GM12878 (cell line): ENCODE measurements around the gene PIM2. TPM values are rescaled to one million over a fixed set of nuclear protein-coding genes. Genes with fewer than 3 reads are reported as not detected.

Experiments used
- ATAC-seq: fragments of 200-7000 bp; cut with Tn5 transposase; 3 replicates; pipeline ENCODE4 v1.9.1; 2020; ENCODE audit warnings: mild to moderate bottlenecking, moderate library complexity
- BruUV-seq: library from RNA; stranded (reverse); fragments of 400-500 nt; replicated peaks from 2 replicates; lab custom pipeline; 2021; lab: Mats Ljungman, UMichigan
- CTCF ChIA-PET: fragments of 300-600 bp; sonication (Branson Sonifier 250); formaldehyde crosslinking; extraction: SDS; loops from one replicate; lab custom pipeline; 2021; ENCODE audit warnings: inconsistent platforms; lab: Yijun Ruan, JAX
- POLR2A ChIA-PET: fragments of 350-600 bp; formaldehyde crosslinking; extraction: SDS; loops from one replicate; lab custom pipeline; 2021; ENCODE audit warnings: inconsistent platforms; lab: Charles Lee
- RAD21 ChIA-PET: fragments of 300-600 bp; sonication (Branson Sonifier 250); formaldehyde crosslinking; loops from one replicate; lab custom pipeline; 2023; ENCODE audit warnings: antibody characterized with exemption; ENCODE audit not compliant: unreplicated experiment; lab: Charles Lee
- SMC1A ChIA-PET: fragments of 300-600 bp; sonication (Branson Sonifier 250); formaldehyde crosslinking; loops from one replicate; lab custom pipeline; 2023; ENCODE audit not compliant: unreplicated experiment, uncharacterized antibody; lab: Charles Lee
- DNase-seq: peaks from one replicate; pipeline ENCODE4 v3.0.0-alpha.2; 2011; ENCODE audit warnings: low read depth, low spot score
- FAIRE-seq: peaks from 3 replicates; lab custom pipeline; 2011; peaks lifted over from hg19 to GRCh38; lab: Jason Lieb, UNC
- H2AFZ ChIP-seq: 2 replicates; pipeline ENCODE4 v1.6.0; 2011; ENCODE audit warnings: low read depth, low read length, control low read depth; ENCODE audit not compliant: control insufficient read depth
- H3K27ac ChIP-seq: 2 replicates; pipeline ENCODE4 v1.5.1; 2011; ENCODE audit warnings: control low read depth; ENCODE audit not compliant: control insufficient read depth, insufficient read depth
- H3K27me3 ChIP-seq, 2 experiments: replicated peaks in 1 of 2; 2 replicates each; pipeline versions ENCODE4 v1.6.0 to v1.6.1; 2011; ENCODE audit warnings: low read length in 1 of 2; ENCODE audit not compliant: control insufficient read depth in 2 of 2, insufficient read depth in 2 of 2
- H3K36me3 ChIP-seq, 2 experiments: 2 replicates each; pipeline ENCODE4 v1.5.1; 2011; ENCODE audit warnings: low read length in 1 of 2; ENCODE audit not compliant: control insufficient read depth in 2 of 2, insufficient read depth in 2 of 2
- H3K4me1 ChIP-seq: 2 replicates; pipeline ENCODE4 v1.6.1; 2011; ENCODE audit warnings: mild to moderate bottlenecking, low read length, moderate library complexity, mixed read lengths; ENCODE audit not compliant: control insufficient read depth, insufficient read depth
- H3K4me2 ChIP-seq: 2 replicates; pipeline ENCODE4 v1.6.0; 2011; ENCODE audit warnings: control low read depth; ENCODE audit not compliant: control insufficient read depth, insufficient read depth
- H3K4me3 ChIP-seq: fragments of 200-600 bp; sonication (generic); 2 replicates; pipeline ENCODE4 v1.5.1; 2016
- H3K79me2 ChIP-seq: 2 replicates; pipeline ENCODE4 v1.6.0; 2011; ENCODE audit warnings: low read length; ENCODE audit not compliant: control insufficient read depth, insufficient read depth
- H3K9ac ChIP-seq: 2 replicates; pipeline ENCODE4 v1.8.0; 2011; ENCODE audit warnings: low read length, control low read depth, mixed read lengths; ENCODE audit not compliant: control insufficient read depth, insufficient read depth
- H3K9me3 ChIP-seq: replicated peaks from 3 replicates; pipeline ENCODE4 v1.5.1; 2011; ENCODE audit warnings: mild to moderate bottlenecking, low read length; ENCODE audit not compliant: control insufficient read depth, insufficient read depth
- H4K20me1 ChIP-seq: 2 replicates; pipeline ENCODE4 v1.6.0; 2011; ENCODE audit not compliant: control insufficient read depth, insufficient read depth
- CHD4 ChIP-seq: fragments of 200-600 bp; sonication (generic); IDR thresholded peaks from 2 replicates; pipeline ENCODE4 v1.6.1; 2016; ENCODE audit warnings: mild to moderate bottlenecking
- HDAC2 ChIP-seq: fragments of 200-600 bp; sonication (generic); IDR thresholded peaks from 2 replicates; pipeline ENCODE4 v1.6.1; 2017
- IRF5 ChIP-seq: fragments of 450-650 bp; IDR thresholded peaks from 2 replicates; pipeline ENCODE4 v1.6.1; 2017; ENCODE audit warnings: borderline replicate concordance
- MYB ChIP-seq: fragments of 150-350 bp; IDR thresholded peaks from 2 replicates; pipeline ENCODE4 v1.6.1; 2014; ENCODE audit warnings: mild to moderate bottlenecking, low read depth, low read length, borderline replicate concordance
- NFYB ChIP-seq: IDR thresholded peaks from 2 replicates; pipeline ENCODE4 v1.6.1; 2011; ENCODE audit warnings: low read depth, mild to moderate bottlenecking, low read length, improper control_type of control experiment, moderate library complexity; ENCODE audit not compliant: insufficient read depth
- RB1 ChIP-seq: fragments of 450-650 bp; formaldehyde crosslinking; IDR thresholded peaks from 2 replicates; pipeline ENCODE4 v1.6.1; 2017; ENCODE audit warnings: mild to moderate bottlenecking, borderline replicate concordance
- SMAD1 ChIP-seq: fragments of 450-650 bp; IDR thresholded peaks from 2 replicates; pipeline ENCODE4 v1.6.1; 2018; ENCODE audit warnings: mild to moderate bottlenecking, low read depth; ENCODE audit not compliant: partially characterized antibody
- STAT3 ChIP-seq: IDR thresholded peaks from 2 replicates; pipeline ENCODE4 v1.6.1; 2011; ENCODE audit warnings: low read depth, low read length, improper control_type of control experiment
- WGBS: methylation state at CpG from one replicate; pipeline ENCODE4 v1.1.6; 2016; ENCODE audit warnings: low lambda C conversion rate; ENCODE audit not compliant: insufficient replicate concordance, insufficient coverage; ENCODE audit errors: missing lambda C conversion rate; 5-methylcytosine and 5-hydroxymethylcytosine counted together
- in situ Hi-C: fragments of 300-500 bp; cut with MboI; formaldehyde crosslinking; loops from 9 replicates; pipeline ENCODE4 v1.14.3; 2018; ENCODE audit warnings: mixed read lengths
- intact Hi-C: fragments of 100-400 bp; cut with micrococcal nuclease; formaldehyde crosslinking; loops from one replicate; pipeline ENCODE4 v1.14.2; 2022; ENCODE audit not compliant: unreplicated experiment
- polyA plus RNA-seq, 11 experiments: library from polyadenylated mRNA; depleted of rRNA in 4 of 11; unstranded in 6 of 11; stranded (reverse) in 5 of 11; fragments of >200 nt; fragmentation: Nextera tagmentation in 4 of 11; fragmentation: Illumina TruSeq in 1 of 11; extraction: Ambion mirVana in 4 of 11; extraction: Trizol in 1 of 11; gene quantifications; 1 replicate in 1 of 11; 2 replicates in 10 of 11; pipeline versions ENCODE4 v1.2.1 to v1.2.3, GENCODE V29; 2011 to 2016; ENCODE audit warnings: inconsistent platforms in 2 of 11, missing spikeins in 2 of 11, low read depth in 1 of 11
- total RNA-seq, 4 experiments: library from RNA; depleted of rRNA in 3 of 4; stranded (reverse); fragments of >200 nt in 3 of 4; fragmentation: Illumina TruSeq in 1 of 4; extraction: Trizol in 1 of 4; gene quantifications; 2 replicates each; pipeline versions ENCODE4 v1.2.1 to v1.2.3, GENCODE V29; 2013 to 2021
- TF ChIP-seq, protein P1 (sequence below): fragments of 450-650 bp; IDR thresholded peaks from 2 replicates; pipeline ENCODE4 v1.6.1; 2017; ENCODE audit warnings: mild to moderate bottlenecking, moderate library complexity
- TF ChIP-seq, protein P2 (sequence below): fragments of 450-650 bp; formaldehyde crosslinking; IDR thresholded peaks from 2 replicates; pipeline ENCODE4 v1.4.0; 2022; ENCODE audit warnings: mild to moderate bottlenecking, moderate library complexity
- TF ChIP-seq, protein P3 (sequence below): fragments of 450-650 bp; IDR thresholded peaks from 2 replicates; pipeline ENCODE4 v1.6.1; 2017; ENCODE audit warnings: mild to moderate bottlenecking, low read depth, inconsistent platforms; ENCODE audit not compliant: poor library complexity, severe bottlenecking

PIM2 gene
- total and polyA plus RNA-seq, 10 of the 15 experiments (the other 5 are each of a cell fraction or from before 2014, with no cell fraction given): 19.2 to 96.8 (median 32.3) TPM

- peaks cover 13% of the 10 kb centered on the region for H3K79me2 ChIP-seq
- H4K20me1 ChIP-seq: no peaks in the 10 kb centered on the region
- no peaks in the 10 kb centered on the region for H3K4me1 ChIP-seq
- H3K27ac ChIP-seq: no peak overlapping the region
- RAD21 ChIA-PET: no interaction called here
- H3K27me3 ChIP-seq: no peaks in the 10 kb centered on the region
- H3K4me2 ChIP-seq: no peak overlapping the region
- POLR2A ChIA-PET: interaction anchor here (0.6 to 0.8 kb wide), 2 partner anchors 18 to 62 kb away, joined by 3 read pairs; no protein-coding TSS in a partner anchor
- no peak overlapping the region for H3K4me3 ChIP-seq
- no peaks in the 10 kb centered on the region for H3K36me3 ChIP-seq
- H3K9ac ChIP-seq: no peak overlapping the region
- in situ Hi-C loops: no loop called here
- SMC1A ChIA-PET: interaction anchor here (1.3 to 2.0 kb wide), 3 partner anchors 10 to 148 kb away, joined by 3 to 5 read pairs (median 4); no protein-coding TSS in a partner anchor
- DNase-seq: no peak
- no peak overlapping the region for H2AFZ ChIP-seq
- CTCF ChIA-PET: interaction anchor here (0.9 kb wide), 1 partner anchor 51 kb away, joined by 3 read pairs; no protein-coding TSS in a partner anchor
- intact Hi-C loops: loop anchor here (5.0 to 10.0 kb wide), 2 partner anchors 246 to 419 kb away; partner anchors contain the start of genes FTSJ1 and SLC38A5
- no peaks in the 10 kb centered on the region; the same call in 2 of the 3 replicates for H3K9me3 ChIP-seq
- BruUV-seq: no TSS peak
- no peak for FAIRE-seq
- ATAC-seq: no peak
- WGBS: 71% methylated on average over 16 of the region's 16 CpGs
- TF ChIP-seq IRF5 (no peak), HDAC2 (no peak), NFYB (no peak), RB1 (no peak), CHD4 (no peak), MYB (no peak), STAT3 (no peak), SMAD1 (no peak)
- TF ChIP-seq, protein P1, sequence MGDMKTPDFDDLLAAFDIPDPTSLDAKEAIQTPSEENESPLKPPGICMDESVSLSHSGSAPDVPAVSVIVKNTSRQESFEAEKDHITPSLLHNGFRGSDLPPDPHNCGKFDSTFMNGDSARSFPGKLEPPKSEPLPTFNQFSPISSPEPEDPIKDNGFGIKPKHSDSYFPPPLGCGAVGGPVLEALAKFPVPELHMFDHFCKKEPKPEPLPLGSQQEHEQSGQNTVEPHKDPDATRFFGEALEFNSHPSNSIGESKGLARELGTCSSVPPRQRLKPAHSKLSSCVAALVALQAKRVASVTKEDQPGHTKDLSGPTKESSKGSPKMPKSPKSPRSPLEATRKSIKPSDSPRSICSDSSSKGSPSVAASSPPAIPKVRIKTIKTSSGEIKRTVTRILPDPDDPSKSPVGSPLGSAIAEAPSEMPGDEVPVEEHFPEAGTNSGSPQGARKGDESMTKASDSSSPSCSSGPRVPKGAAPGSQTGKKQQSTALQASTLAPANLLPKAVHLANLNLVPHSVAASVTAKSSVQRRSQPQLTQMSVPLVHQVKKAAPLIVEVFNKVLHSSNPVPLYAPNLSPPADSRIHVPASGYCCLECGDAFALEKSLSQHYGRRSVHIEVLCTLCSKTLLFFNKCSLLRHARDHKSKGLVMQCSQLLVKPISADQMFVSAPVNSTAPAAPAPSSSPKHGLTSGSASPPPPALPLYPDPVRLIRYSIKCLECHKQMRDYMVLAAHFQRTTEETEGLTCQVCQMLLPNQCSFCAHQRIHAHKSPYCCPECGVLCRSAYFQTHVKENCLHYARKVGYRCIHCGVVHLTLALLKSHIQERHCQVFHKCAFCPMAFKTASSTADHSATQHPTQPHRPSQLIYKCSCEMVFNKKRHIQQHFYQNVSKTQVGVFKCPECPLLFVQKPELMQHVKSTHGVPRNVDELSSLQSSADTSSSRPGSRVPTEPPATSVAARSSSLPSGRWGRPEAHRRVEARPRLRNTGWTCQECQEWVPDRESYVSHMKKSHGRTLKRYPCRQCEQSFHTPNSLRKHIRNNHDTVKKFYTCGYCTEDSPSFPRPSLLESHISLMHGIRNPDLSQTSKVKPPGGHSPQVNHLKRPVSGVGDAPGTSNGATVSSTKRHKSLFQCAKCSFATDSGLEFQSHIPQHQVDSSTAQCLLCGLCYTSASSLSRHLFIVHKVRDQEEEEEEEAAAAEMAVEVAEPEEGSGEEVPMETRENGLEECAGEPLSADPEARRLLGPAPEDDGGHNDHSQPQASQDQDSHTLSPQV: no peak
- TF ChIP-seq, protein P2, sequence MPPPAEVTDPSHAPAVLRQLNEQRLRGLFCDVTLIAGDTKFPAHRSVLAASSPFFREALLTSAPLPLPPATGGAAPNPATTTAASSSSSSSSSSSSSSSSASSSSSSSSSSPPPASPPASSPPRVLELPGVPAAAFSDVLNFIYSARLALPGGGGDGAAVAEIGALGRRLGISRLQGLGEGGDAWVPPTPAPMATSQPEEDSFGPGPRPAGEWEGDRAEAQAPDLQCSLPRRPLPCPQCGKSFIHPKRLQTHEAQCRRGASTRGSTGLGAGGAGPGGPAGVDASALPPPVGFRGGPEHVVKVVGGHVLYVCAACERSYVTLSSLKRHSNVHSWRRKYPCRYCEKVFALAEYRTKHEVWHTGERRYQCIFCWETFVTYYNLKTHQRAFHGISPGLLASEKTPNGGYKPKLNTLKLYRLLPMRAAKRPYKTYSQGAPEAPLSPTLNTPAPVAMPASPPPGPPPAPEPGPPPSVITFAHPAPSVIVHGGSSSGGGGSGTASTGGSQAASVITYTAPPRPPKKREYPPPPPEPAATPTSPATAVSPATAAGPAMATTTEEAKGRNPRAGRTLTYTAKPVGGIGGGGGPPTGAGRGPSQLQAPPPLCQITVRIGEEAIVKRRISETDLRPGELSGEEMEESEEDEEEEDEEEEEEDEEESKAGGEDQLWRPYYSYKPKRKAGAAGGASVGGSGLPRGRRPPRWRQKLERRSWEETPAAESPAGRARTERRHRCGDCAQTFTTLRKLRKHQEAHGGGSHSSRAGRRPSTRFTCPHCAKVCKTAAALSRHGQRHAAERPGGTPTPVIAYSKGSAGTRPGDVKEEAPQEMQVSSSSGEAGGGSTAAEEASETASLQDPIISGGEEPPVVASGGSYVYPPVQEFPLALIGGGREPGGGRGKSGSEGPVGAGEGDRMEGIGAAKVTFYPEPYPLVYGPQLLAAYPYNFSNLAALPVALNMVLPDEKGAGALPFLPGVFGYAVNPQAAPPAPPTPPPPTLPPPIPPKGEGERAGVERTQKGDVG: no peak
- TF ChIP-seq, protein P3, sequence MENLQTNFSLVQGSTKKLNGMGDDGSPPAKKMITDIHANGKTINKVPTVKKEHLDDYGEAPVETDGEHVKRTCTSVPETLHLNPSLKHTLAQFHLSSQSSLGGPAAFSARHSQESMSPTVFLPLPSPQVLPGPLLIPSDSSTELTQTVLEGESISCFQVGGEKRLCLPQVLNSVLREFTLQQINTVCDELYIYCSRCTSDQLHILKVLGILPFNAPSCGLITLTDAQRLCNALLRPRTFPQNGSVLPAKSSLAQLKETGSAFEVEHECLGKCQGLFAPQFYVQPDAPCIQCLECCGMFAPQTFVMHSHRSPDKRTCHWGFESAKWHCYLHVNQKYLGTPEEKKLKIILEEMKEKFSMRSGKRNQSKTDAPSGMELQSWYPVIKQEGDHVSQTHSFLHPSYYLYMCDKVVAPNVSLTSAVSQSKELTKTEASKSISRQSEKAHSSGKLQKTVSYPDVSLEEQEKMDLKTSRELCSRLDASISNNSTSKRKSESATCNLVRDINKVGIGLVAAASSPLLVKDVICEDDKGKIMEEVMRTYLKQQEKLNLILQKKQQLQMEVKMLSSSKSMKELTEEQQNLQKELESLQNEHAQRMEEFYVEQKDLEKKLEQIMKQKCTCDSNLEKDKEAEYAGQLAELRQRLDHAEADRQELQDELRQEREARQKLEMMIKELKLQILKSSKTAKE: no peak
Measured at GRCh38 chrX:48893556-48894348, 25.1 kb downstream of the PIM2 start.
